Heart left ventricle (tissue), 16 donors: ENCODE data around the gene PI4KA. TPM values are rescaled to one million over a fixed set of nuclear protein-coding genes. Genes with fewer than 3 reads are reported as not detected.
A peak's percentile ranks its signal among the peaks of the same experiment; 100 is the strongest.
"Not testable (repeated sequence)": the region's sequence is repeated elsewhere in the genome, so short reads cannot be mapped to it uniquely, and the experiment has no call there.

Experiments used
- ATAC-seq, 4 donors: fragments of 200-7000 bp; cut with Tn5 transposase; one replicate each; pipeline ENCODE4 v1.9.1; 2020 to 2022; ENCODE audit warnings: moderate library complexity in 4 of 4, mild to moderate bottlenecking in 3 of 4, moderate number of reproducible peaks in 1 of 4
- DNase-seq, 5 donors: peaks; one replicate each; pipeline ENCODE4 v3.0.0-alpha.2; 2020
- H3K27ac ChIP-seq, 12 donors: fragments of 200-600 bp; sonication (generic) in 4 of 12; one replicate each; pipeline versions ENCODE4 v1.5.0 to v1.8.0; 2016 to 2022; ENCODE audit warnings: mild to moderate bottlenecking in 2 of 12
- H3K27me3 ChIP-seq, 9 donors: fragments of 200-600 bp; sonication (generic) in 2 of 9; one replicate each; pipeline versions ENCODE4 v1.5.1 to v1.8.0; 2016 to 2022; ENCODE audit warnings: mild to moderate bottlenecking in 3 of 9
- H3K36me3 ChIP-seq, 9 donors: fragments of 200-600 bp; sonication (generic) in 2 of 9; one replicate each; pipeline versions ENCODE4 v1.5.0 to v1.8.0; 2018 to 2022; ENCODE audit warnings: mild to moderate bottlenecking in 2 of 9
- H3K4me1 ChIP-seq, 12 donors: fragments of 200-600 bp; sonication (generic) in 4 of 12; one replicate each; pipeline versions ENCODE4 v1.5.0 to v1.8.0; 2016 to 2022; ENCODE audit warnings: mild to moderate bottlenecking in 3 of 12
- H3K4me3 ChIP-seq, 12 donors: fragments of 200-600 bp; sonication (generic) in 4 of 12; one replicate each; pipeline versions ENCODE4 v1.5.0 to v1.8.0; 2017 to 2022; ENCODE audit warnings: mild to moderate bottlenecking in 9 of 12, moderate library complexity in 4 of 12
- H3K9me3 ChIP-seq, 12 donors: fragments of 200-600 bp; sonication (generic) in 4 of 12; one replicate each; pipeline versions ENCODE4 v1.5.0 to v1.8.0; 2016 to 2022; ENCODE audit warnings: mild to moderate bottlenecking in 1 of 12
- WGBS, 4 donors: extraction: QIAGEN DNeasy Blood & Tissue Kit in 2 of 4; methylation state at CpG; one replicate each; pipeline versions ENCODE4 v1.1.5 to v1.1.7; 2013 to 2018; 5-methylcytosine and 5-hydroxymethylcytosine counted together
- intact Hi-C, 10 donors: fragments of 100-400 bp; cut with DNase I; formaldehyde crosslinking; loops; one replicate each; pipeline versions ENCODE4 v1.11.1 to v1.14.2; 2022
- polyA plus RNA-seq, 2 donors: library from polyadenylated mRNA; stranded (reverse); fragments of 200-250 nt; gene quantifications; one replicate each; pipeline ENCODE4 v1.2.3, GENCODE V29; 2013
- total RNA-seq, 9 donors: library from RNA; depleted of rRNA in 2 of 9; stranded (reverse); fragments of >200 nt in 2 of 9; fragmentation: NEBNext Ultra II Directional in 3 of 9; extraction: Animal tissue kit (Norgen Biotek cat#: 25700) in 3 of 9; gene quantifications; one replicate each; pipeline versions ENCODE4 v1.1.0 to v1.2.4, GENCODE V29; 2016 to 2023
- TF ChIP-seq, protein P1 (sequence below), 12 donors: fragments of 200-600 bp; sonication (generic) in 4 of 12; IDR thresholded peaks; one replicate each; pipeline versions ENCODE4 v1.5.0 to v1.8.0; 2018 to 2022; ENCODE audit warnings: antibody characterized with exemption in 12 of 12, mild to moderate bottlenecking in 5 of 12
- donor health status: ischemic (EF 13 %, LVEDD 7.1; RV severe dilation, severe dysfunction).
- donor health status: healthy with polysubstance abuse.
- donor health status: DM: no; HTN: yes; CAD: no.
- donor health status: DM: no; HTN: no; CAD: no.
- donor health status: ischemic (EF 25% LVEDD 6.9; RV normal size, moderate dysfunction).
- donor health status: ischemic (EF 25% LVEDD 5.7; RV mildly dilated, moderate dysfunction).
- donor health status: healthy.
- donor health status: DM: yes; HTN: yes; CAD: no.
- donor health status: ischemic (EF 35%, LVEDD 5.7; RV mildly dilated, moderate dysfunction).
- donor health status: nonischemic (EF 11% LVEDD 7.7; RV severe dilation, severe dysfunction).
- donor health status: DM: yes; HTN: yes; CAD: no.
- donor health status: PGD.
- donor health status: ischemic (EF 29% LVEDD 5.4; RV normal size, mild dysfunction).
- donor health status: nonischemic (EF 23%, LVEDD 6.1; RV moderate dilation, normal function).

The PI4KA gene
- total and polyA plus RNA-seq, 11 donors = 20.6 to 66.4 (median 46.9) TPM

DNA sequence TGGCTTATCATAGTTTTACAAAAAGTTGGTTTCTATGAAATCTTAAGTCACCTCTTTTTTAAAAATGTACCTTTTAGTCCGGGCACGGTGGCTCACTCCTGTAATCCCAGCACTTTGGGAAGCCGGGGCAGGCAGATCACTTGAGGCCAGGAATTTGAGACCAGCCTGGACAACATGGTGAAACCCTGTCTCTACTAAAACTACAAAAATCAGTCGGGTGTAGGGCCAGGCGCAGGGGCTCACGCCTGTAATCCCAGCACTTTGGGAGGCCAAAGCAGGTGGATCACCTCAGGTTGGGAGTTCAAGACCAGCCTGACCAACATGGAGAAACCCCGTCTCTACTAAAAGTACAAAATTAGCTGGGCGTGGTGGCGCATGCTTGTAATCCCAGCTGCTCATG, 158.8 kb downstream of the PI4KA start:
- intact Hi-C loops = loop anchor here in 3 of 10 donors (5.0 to 10.0 kb wide), 7 partner anchors 65 to 283 kb away; partner anchors contain the start of gene MED15 (in 1 of the 3)
- peaks cover 0 to 13% (median 5%) of the 10 kb centered on the region in 12 donors for H3K4me1 ChIP-seq
- not testable (repeated sequence) for DNase-seq, H3K4me3 ChIP-seq, H3K36me3 ChIP-seq, H3K27me3 ChIP-seq, H3K9me3 ChIP-seq, ATAC-seq, H3K27ac ChIP-seq
- WGBS, 4 donors = 90 to 94% (median 90%) methylated on average over 9 of the region's 9 CpGs

DNA sequence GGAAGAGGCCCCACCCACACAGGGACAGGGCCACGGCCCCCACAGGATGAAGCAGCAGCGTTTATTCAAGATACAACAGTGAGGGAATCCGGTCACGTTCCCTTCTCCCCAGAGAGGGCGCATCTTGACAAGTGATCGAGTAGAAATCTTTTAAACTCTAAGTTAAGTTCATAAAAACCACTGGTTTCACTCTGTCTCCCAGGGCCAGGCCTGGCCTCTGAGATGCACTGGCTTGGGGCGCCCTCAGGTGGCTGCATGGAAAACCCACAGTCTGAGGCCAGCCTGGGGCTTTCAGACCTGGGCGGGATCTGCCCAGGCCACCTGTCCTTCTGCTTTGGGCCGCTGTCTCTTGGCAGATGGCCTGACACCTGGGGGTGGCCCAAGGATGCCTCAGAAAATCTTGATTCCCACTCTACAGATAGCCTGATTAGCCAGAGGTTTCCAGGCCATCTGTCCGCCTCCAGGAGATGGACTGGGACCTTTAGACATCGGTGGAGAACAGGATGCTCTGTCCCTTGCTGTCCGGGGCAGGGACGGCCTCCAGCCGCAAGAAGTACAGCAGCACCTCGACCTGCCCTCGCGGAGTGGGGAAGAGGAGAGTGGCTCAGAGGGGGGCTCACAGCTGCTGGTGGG, 161.0 kb downstream of the PI4KA start:
- intact Hi-C loops = loop anchor here in 3 of 10 donors (2.0 to 10.0 kb wide), 6 partner anchors 63 to 280 kb away; no protein-coding TSS in a partner anchor
- not testable (repeated sequence) for H3K4me1 ChIP-seq, ATAC-seq, H3K36me3 ChIP-seq, H3K9me3 ChIP-seq, H3K27me3 ChIP-seq
- H3K4me3 ChIP-seq = peak overlapping the region in 3 of 12 donors; percentile 10 to 40 (median 31)
- TF ChIP-seq, protein P1, sequence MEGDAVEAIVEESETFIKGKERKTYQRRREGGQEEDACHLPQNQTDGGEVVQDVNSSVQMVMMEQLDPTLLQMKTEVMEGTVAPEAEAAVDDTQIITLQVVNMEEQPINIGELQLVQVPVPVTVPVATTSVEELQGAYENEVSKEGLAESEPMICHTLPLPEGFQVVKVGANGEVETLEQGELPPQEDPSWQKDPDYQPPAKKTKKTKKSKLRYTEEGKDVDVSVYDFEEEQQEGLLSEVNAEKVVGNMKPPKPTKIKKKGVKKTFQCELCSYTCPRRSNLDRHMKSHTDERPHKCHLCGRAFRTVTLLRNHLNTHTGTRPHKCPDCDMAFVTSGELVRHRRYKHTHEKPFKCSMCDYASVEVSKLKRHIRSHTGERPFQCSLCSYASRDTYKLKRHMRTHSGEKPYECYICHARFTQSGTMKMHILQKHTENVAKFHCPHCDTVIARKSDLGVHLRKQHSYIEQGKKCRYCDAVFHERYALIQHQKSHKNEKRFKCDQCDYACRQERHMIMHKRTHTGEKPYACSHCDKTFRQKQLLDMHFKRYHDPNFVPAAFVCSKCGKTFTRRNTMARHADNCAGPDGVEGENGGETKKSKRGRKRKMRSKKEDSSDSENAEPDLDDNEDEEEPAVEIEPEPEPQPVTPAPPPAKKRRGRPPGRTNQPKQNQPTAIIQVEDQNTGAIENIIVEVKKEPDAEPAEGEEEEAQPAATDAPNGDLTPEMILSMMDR (IDR thresholded peaks at IDR 0.05) = peak; percentile 32 to 86 (median 66)
- WGBS, 4 donors = 1 to 37% (median 28%) methylated on average over 7 to 16 of the region's 17 CpGs
- peak overlapping the region in 6 of 12 donors; percentile 43 to 72 (median 66) for H3K27ac ChIP-seq
- DNase-seq = peak in 4 of 5 donors; percentile 61 to 88 (median 82)

DNA sequence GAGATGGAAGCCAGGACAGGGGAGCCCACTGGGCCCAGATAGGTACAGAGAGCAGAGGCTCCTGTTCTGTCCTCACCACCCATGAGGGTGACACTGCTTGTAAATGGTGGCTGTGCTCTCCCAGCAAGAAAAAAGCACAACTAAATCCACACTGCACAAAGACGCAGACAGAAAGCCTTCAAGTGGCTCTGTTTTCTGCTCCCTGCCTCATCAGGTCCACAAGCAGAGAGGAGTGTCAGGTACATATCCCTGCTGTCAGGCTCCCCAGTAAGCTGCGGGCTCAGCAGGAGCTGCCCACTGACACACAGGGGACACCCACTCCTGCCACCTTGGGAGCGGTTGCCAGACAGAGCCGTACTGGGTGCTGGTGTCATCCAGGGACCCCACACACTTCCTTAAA, 162.6 kb downstream of the PI4KA start:
- not testable (repeated sequence) for H3K27ac ChIP-seq, H3K4me3 ChIP-seq, DNase-seq, ATAC-seq, H3K27me3 ChIP-seq, H3K36me3 ChIP-seq, H3K9me3 ChIP-seq, H3K4me1 ChIP-seq
- intact Hi-C loops = loop anchor here in 3 of 10 donors (2.0 to 10.0 kb wide), 6 partner anchors 61 to 279 kb away; no protein-coding TSS in a partner anchor
- WGBS, 4 donors = 85 to 100% (median 97%) methylated on average over 1 to 3 of the region's 4 CpGs

DNA sequence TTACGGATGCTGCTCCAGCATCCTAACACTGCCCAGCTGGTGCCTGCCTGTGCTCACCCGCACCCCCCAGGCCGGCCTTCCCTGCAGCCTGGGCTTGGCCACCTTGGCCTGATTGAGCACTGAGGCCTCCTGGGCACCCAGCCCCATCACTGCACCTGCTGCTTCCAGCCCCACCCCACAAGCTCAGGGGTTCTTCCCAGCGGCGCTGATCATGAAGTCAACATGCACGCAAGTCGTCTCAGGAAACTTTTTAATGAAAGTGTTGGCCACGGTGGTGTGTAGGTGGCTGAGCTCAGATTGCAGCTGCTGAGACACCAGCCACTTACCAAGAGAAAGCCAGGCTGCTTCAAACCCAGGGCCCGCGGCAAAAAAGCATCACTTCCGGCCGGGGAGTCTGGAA, 163.4 kb downstream of the PI4KA start:
- not testable (repeated sequence) for H3K9me3 ChIP-seq, H3K4me3 ChIP-seq, H3K4me1 ChIP-seq, H3K27me3 ChIP-seq, H3K27ac ChIP-seq, H3K36me3 ChIP-seq, DNase-seq, ATAC-seq
- intact Hi-C loops = loop anchor here in 3 of 10 donors (5.0 to 10.0 kb wide), 5 partner anchors 60 to 278 kb away; no protein-coding TSS in a partner anchor
- 81 to 82% methylated on average over 10 to 12 of the region's 12 CpGs; no CpG with 5 or more reads in 2 of the 4 donors for WGBS, 4 donors

DNA sequence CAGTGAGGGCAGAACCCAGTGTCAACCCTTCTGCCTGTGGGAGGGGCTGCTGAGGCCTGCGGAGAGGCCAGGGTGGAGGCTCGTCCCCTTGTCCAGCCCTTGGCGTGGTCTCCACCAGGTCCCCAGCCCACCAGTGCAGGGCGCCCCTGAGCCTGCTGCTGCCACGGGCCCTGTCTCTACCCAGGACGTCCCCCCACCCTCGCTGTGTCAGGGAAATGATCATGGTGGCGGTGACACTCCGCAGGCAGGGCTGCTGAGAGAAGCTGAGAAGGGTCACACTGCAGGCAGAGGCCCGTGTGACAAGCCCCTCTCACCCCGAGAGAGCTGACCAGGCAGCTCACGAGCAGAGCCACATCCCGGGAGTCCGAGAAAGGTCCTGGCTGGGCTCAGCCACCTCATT, 164.4 kb downstream of the PI4KA start:
- 74 to 85% methylated on average over 6 to 7 of the region's 14 CpGs; no CpG with 5 or more reads in 2 of the 4 donors for WGBS, 4 donors
- H3K36me3 ChIP-seq, ATAC-seq, DNase-seq, H3K27ac ChIP-seq, H3K4me3 ChIP-seq, H3K27me3 ChIP-seq, H3K4me1 ChIP-seq, H3K9me3 ChIP-seq: not testable (repeated sequence)
- intact Hi-C loops = loop anchor here in 2 of 10 donors (10.0 kb wide), 3 partner anchors 59 to 129 kb away; no protein-coding TSS in a partner anchor

DNA sequence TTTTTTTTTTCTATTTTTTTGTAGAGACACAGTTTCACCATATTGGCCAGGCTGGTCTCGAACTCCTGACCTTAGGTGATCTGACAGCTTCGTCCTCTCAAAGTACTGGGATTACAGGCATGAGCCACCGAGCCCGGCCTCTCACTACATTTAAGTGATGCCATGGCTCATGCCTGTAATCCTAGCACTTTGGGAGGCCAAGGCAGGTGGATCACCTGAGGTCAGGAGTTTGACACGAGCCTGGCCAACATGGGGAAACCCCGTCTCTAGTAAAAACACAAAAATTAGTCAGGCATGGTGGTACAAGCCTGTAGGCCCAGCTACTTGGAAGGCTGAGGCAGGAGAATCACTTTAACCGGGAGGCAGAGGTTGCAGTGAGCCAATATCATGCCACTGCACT, 165.7 kb downstream of the PI4KA start:
- not testable (repeated sequence) for H3K9me3 ChIP-seq, H3K4me1 ChIP-seq, H3K27ac ChIP-seq, H3K36me3 ChIP-seq, DNase-seq, H3K27me3 ChIP-seq, H3K4me3 ChIP-seq, ATAC-seq
- 86 to 94% (median 91%) methylated on average over 6 to 7 of the region's 7 CpGs for WGBS, 4 donors
- intact Hi-C loops = loop anchor here in 2 of 10 donors (10.0 kb wide), 3 partner anchors 58 to 128 kb away; no protein-coding TSS in a partner anchor

DNA sequence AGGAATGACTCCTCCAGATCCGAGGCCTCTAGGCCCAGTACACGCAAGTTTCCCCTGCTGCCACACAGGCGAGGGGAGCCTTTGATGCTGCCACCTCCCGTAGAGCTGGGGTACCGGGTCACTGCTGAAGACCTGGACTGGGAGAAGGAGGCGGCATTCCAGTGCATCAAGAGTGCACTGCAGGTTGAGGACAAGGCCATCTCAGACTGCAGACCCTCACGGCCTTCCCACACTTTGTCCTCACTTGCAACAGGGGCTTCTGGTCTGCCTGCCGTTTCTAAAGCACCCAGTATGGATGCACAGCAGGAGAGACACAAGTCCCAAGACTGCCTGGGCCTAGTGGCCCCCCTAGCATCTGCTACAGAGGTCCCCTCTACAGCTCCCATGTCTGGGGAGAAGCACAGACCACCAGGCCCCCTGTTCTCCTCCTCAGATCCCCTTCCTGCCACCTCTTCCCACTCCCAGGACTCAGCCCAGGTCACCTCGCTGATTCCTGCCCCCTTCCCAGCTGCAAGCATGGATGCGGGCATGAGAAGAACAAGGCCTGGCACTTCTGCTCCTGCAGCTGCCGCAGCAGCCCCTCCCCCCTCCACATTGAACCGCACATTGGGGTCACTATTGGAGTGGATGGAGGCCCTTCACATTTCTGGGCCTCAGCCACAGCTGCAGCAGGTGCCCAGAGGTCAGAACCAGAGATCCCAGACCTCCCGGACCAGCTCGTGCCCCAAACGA, 167.9 kb downstream of the PI4KA start:
- H3K27ac ChIP-seq, H3K4me3 ChIP-seq, H3K36me3 ChIP-seq, ATAC-seq, H3K9me3 ChIP-seq, DNase-seq, H3K27me3 ChIP-seq, H3K4me1 ChIP-seq: not testable (repeated sequence)
- intact Hi-C loops = loop anchor here in 2 of 10 donors (10.0 kb wide), 3 partner anchors 56 to 126 kb away; no protein-coding TSS in a partner anchor
- 89 to 95% (median 91%) methylated on average over 6 to 15 of the region's 15 CpGs for WGBS, 4 donors

DNA sequence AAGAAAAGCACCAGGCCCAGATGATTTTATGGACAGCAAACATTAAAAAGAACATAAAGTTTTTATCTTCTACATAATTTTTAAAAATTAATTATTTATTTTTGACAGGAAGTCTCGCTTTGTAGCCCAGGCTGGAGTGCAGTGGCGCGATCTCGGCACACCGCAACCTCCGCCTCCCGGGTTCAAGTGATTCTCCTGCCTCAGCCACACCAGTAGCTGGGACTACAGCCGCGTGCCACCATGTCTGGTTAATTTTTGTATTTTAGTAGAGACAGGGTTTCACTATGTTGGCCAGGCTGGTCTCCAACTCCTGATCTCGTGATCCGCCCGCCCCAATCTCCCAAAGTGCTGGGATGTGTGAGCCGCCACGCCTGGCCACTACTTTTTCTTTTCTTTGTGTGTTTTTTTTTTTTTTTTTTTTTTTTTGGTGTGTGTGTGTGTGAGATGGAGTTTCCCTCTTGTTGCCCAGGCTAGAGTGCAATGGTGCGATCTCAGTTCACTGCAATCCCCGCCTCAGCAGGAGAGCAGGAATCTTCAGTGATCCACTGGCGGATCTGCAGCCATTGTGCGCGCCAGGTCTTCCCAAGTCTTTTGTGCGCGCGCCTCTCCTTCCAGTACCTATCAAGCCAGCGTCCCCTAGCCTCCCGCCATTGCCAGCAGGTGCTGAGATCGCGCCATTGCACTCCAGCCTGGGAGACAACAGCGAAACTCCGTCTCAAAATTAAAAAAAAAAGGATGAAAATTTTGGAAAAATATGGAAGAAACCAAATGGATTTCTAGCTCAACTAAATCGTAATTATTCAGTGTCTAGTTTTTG, 171.0 kb downstream of the PI4KA start:
- not testable (repeated sequence) for H3K4me1 ChIP-seq, H3K36me3 ChIP-seq, H3K27ac ChIP-seq, H3K4me3 ChIP-seq, ATAC-seq, H3K9me3 ChIP-seq, DNase-seq, H3K27me3 ChIP-seq
- WGBS, 4 donors = 95 to 96% (median 95%) methylated on average over 29 of the region's 29 CpGs
- intact Hi-C loops = loop anchor here in 1 of 10 donors (10.0 kb wide), 1 partner anchor 73 kb away; no protein-coding TSS in a partner anchor

DNA sequence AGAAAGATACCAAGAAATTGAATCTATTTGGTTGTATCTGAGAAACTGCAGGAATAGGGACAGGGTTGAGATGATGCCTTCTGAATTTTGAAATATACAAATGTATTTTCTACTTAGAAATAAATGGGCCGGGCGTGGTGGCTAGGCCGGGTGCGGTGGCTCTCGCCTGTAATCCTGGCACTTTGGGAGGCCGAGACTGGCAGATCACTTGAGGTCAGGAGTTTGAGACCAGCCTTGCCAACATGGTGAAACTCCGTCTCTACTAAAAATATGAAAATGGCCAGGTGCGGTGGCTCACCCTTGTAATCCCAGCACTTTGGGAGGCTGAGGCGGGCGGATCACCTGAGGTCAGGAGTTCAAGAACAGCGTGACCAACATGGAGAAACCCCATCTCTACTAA, 172.8 kb downstream of the PI4KA start:
- WGBS, 4 donors = 86 to 94% (median 92%) methylated on average over 11 of the region's 11 CpGs
- DNase-seq, H3K9me3 ChIP-seq, H3K4me1 ChIP-seq, H3K27ac ChIP-seq, H3K27me3 ChIP-seq, ATAC-seq, H3K4me3 ChIP-seq, H3K36me3 ChIP-seq: not testable (repeated sequence)
- intact Hi-C loops = loop anchor here in 1 of 10 donors (10.0 kb wide), 1 partner anchor 71 kb away; no protein-coding TSS in a partner anchor
